PC-3 (cell line): ENCODE measurements around the gene ADGRL3. TPM values are rescaled to one million over a fixed set of nuclear protein-coding genes. Genes with fewer than 3 reads are reported as not detected.

Source experiments
- ATAC-seq: fragments of 200-7000 bp; cut with Tn5 transposase; 2 replicates; pipeline ENCODE4 v1.9.1; 2020; ENCODE audit warnings: mild to moderate bottlenecking, moderate library complexity
- BruUV-seq: library from RNA; stranded (reverse); fragments of 400-500 nt; replicated peaks from 2 replicates; lab custom pipeline; 2021; lab: Mats Ljungman, UMichigan
- CTCF ChIA-PET: fragments of 300-600 bp; sonication (Branson Sonifier 250); formaldehyde crosslinking; loops from one replicate; lab custom pipeline; 2022; ENCODE audit warnings: antibody characterized with exemption; lab: Charles Lee
- POLR2A ChIA-PET: fragments of 300-600 bp; sonication (Branson Sonifier 250); formaldehyde crosslinking; loops from one replicate; lab custom pipeline; 2022; ENCODE audit warnings: antibody characterized with exemption; ENCODE audit not compliant: unreplicated experiment; lab: Charles Lee
- DNase-seq: peaks from one replicate; pipeline ENCODE4 v3.0.0-alpha.2; 2015
- H2AFZ ChIP-seq: fragments of 300-600 bp; sonication (generic); 2 replicates; pipeline ENCODE4 v1.6.0; 2016; ENCODE audit warnings: antibody characterized with exemption, low read length
- H3F3A ChIP-seq: fragments of 300-600 bp; sonication (generic); one replicate; pipeline ENCODE4 v1.6.0; 2017; ENCODE audit warnings: antibody characterized with exemption, low read length, control low read depth, mild to moderate bottlenecking; ENCODE audit not compliant: unreplicated experiment
- H3K27ac ChIP-seq: fragments of 300-600 bp; sonication (generic); 2 replicates; pipeline ENCODE4 v1.5.1; 2016; ENCODE audit warnings: mild to moderate bottlenecking, low read length
- H3K27me3 ChIP-seq: fragments of 300-600 bp; sonication (generic); 2 replicates; pipeline ENCODE4 v1.6.1; 2016; ENCODE audit warnings: low read length, mixed read lengths
- H3K36me3 ChIP-seq: fragments of 300-600 bp; sonication (generic); 2 replicates; pipeline ENCODE4 v1.6.1; 2016; ENCODE audit warnings: low read depth, mixed run types, low read length, mixed read lengths
- H3K4me1 ChIP-seq: fragments of 300-600 bp; sonication (generic); 2 replicates; pipeline ENCODE4 v1.5.1; 2016; ENCODE audit warnings: low read length; ENCODE audit not compliant: insufficient read depth
- H3K4me2 ChIP-seq: fragments of 300-600 bp; sonication (generic); 2 replicates; pipeline ENCODE4 v1.6.0; 2016; ENCODE audit warnings: low read length
- H3K4me3 ChIP-seq: fragments of 300-600 bp; sonication (generic); 2 replicates; pipeline ENCODE4 v1.5.1; 2016; ENCODE audit warnings: mild to moderate bottlenecking, low read length, mixed read lengths
- H3K79me2 ChIP-seq: fragments of 300-600 bp; sonication (generic); 2 replicates; pipeline ENCODE4 v1.6.1; 2017; ENCODE audit warnings: low read length, mixed read lengths
- H3K9ac ChIP-seq: fragments of 300-600 bp; sonication (generic); 2 replicates; pipeline ENCODE4 v1.6.0; 2016; ENCODE audit warnings: mild to moderate bottlenecking, low read length
- H3K9me2 ChIP-seq: fragments of 300-600 bp; sonication (generic); replicated peaks from 2 replicates; pipeline ENCODE4 v1.6.1; 2016; ENCODE audit warnings: mixed run types, low read length, mixed read lengths
- H3K9me3 ChIP-seq: fragments of 300-600 bp; sonication (generic); 2 replicates; pipeline ENCODE4 v1.6.1; 2016; ENCODE audit warnings: low read length, mixed read lengths
- H4K20me1 ChIP-seq: fragments of 300-600 bp; sonication (generic); 2 replicates; pipeline ENCODE4 v1.6.1; 2016; ENCODE audit warnings: low read length, mixed read lengths
- EZH2 ChIP-seq: fragments of 300-600 bp; sonication (generic); IDR thresholded peaks from one replicate; pipeline ENCODE4 v1.6.1; 2017; ENCODE audit warnings: antibody characterized with exemption, mild to moderate bottlenecking, low read length; ENCODE audit not compliant: unreplicated experiment
- EZH2phosphoT487 ChIP-seq: fragments of 300-600 bp; sonication (generic); IDR thresholded peaks from 2 replicates; pipeline ENCODE4 v1.6.1; 2018; ENCODE audit warnings: mild to moderate bottlenecking, antibody characterized with exemption, low read length, borderline replicate concordance
- intact Hi-C: fragments of 100-400 bp; cut with micrococcal nuclease; formaldehyde crosslinking; loops from 2 replicates; pipeline ENCODE4 v1.9.0; 2023
- total RNA-seq: library from RNA; depleted of rRNA; stranded (reverse); fragments of >200 nt; gene quantifications from 2 replicates; pipeline ENCODE4 v1.2.3, GENCODE V29; 2014
- TF ChIP-seq, protein P1 (sequence below): fragments of 300-600 bp; sonication (generic); conservative IDR thresholded peaks from 2 replicates; pipeline ENCODE4 v1.5.1; 2017; ENCODE audit warnings: antibody characterized with exemption, low read depth, mild to moderate bottlenecking, low read length

The ADGRL3 gene
- total RNA-seq, 1 experiment from 2014 or later = 0.66 TPM

DNA sequence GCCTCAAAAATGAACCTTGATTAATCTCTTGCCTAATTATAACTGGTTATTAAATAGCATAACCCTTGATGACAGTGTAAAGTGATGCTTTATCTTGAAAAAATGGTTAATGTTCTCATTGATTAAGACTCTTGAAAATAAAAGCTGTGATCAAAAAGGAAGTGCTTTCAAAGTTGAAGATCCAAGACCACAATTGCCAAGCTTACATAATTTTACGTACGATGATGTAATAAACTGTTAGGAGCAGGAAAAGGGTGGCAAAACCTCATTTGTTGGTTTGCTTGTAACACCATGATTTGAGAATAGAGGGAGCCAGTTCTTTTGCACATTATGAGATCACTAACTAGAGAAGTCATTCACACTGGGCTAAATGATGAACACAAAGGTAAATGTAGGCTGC lies 322.2 kb downstream of the ADGRL3 start:
- CTCF ChIA-PET = interaction anchor here (0.5 kb wide), 1 partner anchor 147 kb away, joined by 3 read pairs; no protein-coding TSS in a partner anchor
- Histone ChIP-seq H2AFZ (no peak overlapping the region), H3K79me2 (no peaks in the 10 kb centered on the region), H3K9me2 (no peaks in the 10 kb centered on the region), H4K20me1 (no peaks in the 10 kb centered on the region), H3K9ac (no peak overlapping the region), H3K27ac (no peak overlapping the region), H3K36me3 (no peaks in the 10 kb centered on the region), H3K4me3 (no peak overlapping the region), H3F3A (no peaks in the 10 kb centered on the region), H3K4me2 (no peak overlapping the region), H3K4me1 (peaks cover 18% of the 10 kb centered on the region), H3K27me3 (no peaks in the 10 kb centered on the region), H3K9me3 (no peaks in the 10 kb centered on the region)
- no peak for DNase-seq
- TF ChIP-seq EZH2phosphoT487 = no peak
- POLR2A ChIA-PET = no interaction called here
- intact Hi-C loops = loop anchor here (10.0 kb wide), 1 partner anchor 392 kb away; no protein-coding TSS in a partner anchor
- no peak for ATAC-seq
- BruUV-seq = no TSS peak

DNA sequence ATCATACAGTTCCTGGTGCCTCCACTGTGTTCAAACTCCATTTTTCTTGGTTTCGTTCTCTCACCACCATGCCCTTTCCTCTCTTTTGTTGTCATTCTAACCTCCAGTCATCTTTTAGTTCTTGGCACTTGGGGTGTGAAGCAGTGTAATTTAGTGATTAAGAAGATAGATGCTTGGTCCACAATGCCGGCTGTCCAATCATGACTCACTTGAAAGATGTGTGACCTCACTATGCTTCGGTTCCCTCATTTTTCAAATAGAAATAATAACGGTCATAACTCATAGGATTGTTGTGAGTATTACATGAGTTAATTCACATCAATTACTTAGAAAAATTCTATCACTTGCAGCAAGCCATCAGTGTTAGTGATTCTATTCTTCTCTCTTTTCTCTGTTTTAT lies 327.8 kb downstream of the ADGRL3 start:
- no peak overlapping the region for H3K4me3 ChIP-seq

DNA sequence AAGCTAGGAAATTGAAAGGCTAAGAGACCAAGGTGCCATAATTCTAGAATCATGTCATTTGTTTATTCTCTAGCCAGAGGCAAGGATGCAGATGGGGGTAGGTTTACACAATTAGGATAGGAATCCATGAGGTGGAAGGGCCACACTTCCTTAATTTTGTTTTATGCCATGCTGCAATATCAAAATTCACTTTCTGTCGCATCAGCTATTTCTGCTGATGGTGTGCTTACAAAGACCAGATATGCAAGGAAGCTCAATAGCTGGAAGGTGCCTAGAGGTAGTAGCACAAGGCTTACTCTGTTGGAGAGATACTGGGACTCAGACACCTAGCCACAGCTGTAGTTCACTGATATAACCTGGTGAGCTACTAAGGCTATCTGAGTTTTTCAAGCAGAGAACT lies 328.5 kb downstream of the ADGRL3 start:
- Histone ChIP-seq H2AFZ (no peak overlapping the region), H3K4me2 (no peak overlapping the region), H3K4me3 (no peak overlapping the region), H3K27ac (no peak overlapping the region), H3F3A (no peaks in the 10 kb centered on the region), H3K9me3 (no peaks in the 10 kb centered on the region), H3K9ac (no peak overlapping the region), H3K4me1 (peaks cover 6% of the 10 kb centered on the region; the same call in 1 of the 2 replicates), H4K20me1 (no peaks in the 10 kb centered on the region), H3K79me2 (no peaks in the 10 kb centered on the region), H3K9me2 (no peaks in the 10 kb centered on the region), H3K27me3 (no peaks in the 10 kb centered on the region), H3K36me3 (no peaks in the 10 kb centered on the region)
- intact Hi-C loops = loop anchor here (10.0 kb wide), 1 partner anchor 386 kb away; no protein-coding TSS in a partner anchor
- no peak for DNase-seq
- TF ChIP-seq EZH2phosphoT487 = no peak
- TF ChIP-seq, protein P1, sequence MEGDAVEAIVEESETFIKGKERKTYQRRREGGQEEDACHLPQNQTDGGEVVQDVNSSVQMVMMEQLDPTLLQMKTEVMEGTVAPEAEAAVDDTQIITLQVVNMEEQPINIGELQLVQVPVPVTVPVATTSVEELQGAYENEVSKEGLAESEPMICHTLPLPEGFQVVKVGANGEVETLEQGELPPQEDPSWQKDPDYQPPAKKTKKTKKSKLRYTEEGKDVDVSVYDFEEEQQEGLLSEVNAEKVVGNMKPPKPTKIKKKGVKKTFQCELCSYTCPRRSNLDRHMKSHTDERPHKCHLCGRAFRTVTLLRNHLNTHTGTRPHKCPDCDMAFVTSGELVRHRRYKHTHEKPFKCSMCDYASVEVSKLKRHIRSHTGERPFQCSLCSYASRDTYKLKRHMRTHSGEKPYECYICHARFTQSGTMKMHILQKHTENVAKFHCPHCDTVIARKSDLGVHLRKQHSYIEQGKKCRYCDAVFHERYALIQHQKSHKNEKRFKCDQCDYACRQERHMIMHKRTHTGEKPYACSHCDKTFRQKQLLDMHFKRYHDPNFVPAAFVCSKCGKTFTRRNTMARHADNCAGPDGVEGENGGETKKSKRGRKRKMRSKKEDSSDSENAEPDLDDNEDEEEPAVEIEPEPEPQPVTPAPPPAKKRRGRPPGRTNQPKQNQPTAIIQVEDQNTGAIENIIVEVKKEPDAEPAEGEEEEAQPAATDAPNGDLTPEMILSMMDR = no peak
- no peak for TF ChIP-seq EZH2
- ChIA-PET POLR2A (no interaction called here), CTCF (no interaction called here)
- no peak for ATAC-seq
- no TSS peak for BruUV-seq

More for the DNA sequence above, 327.8 kb downstream of the ADGRL3 start:
- TF ChIP-seq EZH2phosphoT487 (no peak), EZH2 (no peak)
- TF ChIP-seq, protein P1 = no peak
- ATAC-seq (no peak), DNase-seq (no peak)
- Histone ChIP-seq H3F3A (no peaks in the 10 kb centered on the region), H3K9ac (no peak overlapping the region), H3K79me2 (no peaks in the 10 kb centered on the region), H3K36me3 (no peaks in the 10 kb centered on the region), H2AFZ (no peak overlapping the region), H3K9me3 (no peaks in the 10 kb centered on the region), H3K27me3 (no peaks in the 10 kb centered on the region), H3K4me2 (no peak overlapping the region), H3K9me2 (no peaks in the 10 kb centered on the region), H3K27ac (no peak overlapping the region), H3K4me1 (peaks cover 4% of the 10 kb centered on the region; the same call in 1 of the 2 replicates), H4K20me1 (no peaks in the 10 kb centered on the region)
- POLR2A ChIA-PET = no interaction called here
- intact Hi-C loops = loop anchor here (10.0 kb wide), 1 partner anchor 387 kb away; no protein-coding TSS in a partner anchor
- BruUV-seq = no TSS peak
- CTCF ChIA-PET = no interaction called here
